GM18508 (cell line): ENCODE measurements around the gene SLC35E2B.
A peak's percentile ranks its signal among the peaks of the same experiment; 100 is the strongest.
"Not testable (repeated sequence)": the region's sequence is repeated elsewhere in the genome, so short reads cannot be mapped to it uniquely, and the experiment has no call there.

Experiments
- ATAC-seq: cut with Tn5 transposase; IDR thresholded peaks from one replicate; pipeline ENCODE4 v1.9.1; 2021; ENCODE audit warnings: moderate number of reproducible peaks; ENCODE audit not compliant: insufficient read depth, unreplicated experiment

The SLC35E2B gene

DNA sequence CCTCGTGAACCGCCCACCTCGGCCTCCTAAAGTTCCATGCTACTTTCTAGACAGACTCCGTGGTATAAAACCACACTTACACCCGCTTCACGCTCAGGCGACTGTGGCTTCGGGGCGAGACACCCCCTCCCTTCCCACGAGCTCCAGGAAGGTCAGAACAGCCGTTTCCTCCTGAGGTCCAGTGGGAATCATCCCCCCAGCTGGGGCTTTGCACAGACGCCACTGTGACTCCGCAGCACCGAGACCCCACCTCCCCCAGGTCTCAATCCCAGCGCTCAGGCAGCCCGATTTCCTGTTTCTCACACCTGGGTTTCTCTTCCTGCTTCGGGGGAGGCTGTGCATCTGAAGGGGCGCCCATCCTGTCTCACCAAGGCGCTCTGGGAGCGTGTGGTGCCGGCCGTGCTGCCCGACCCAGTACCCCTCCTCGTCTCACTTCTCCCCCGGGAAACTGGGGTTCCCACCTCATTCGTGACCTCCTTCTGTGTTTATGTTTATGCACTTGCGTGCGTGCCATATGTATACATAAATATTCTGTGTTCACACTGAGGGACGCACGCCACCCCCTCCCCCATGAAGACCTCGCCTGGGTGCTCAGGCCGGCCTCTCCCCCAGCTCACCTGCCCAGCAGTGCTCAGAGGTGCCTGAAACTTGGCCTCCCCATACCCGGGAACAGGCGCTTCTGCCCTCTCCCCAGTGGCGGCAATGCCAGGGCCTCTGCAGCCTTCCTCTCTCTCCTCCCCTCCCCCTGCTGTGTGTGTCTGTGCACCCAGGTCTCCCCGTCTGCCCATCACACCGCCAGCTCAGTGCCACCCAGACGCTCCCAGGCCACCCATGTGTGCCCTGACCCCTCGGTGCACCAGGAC, 14.6 kb downstream of the SLC35E2B start:
- ATAC-seq = no peak

DNA sequence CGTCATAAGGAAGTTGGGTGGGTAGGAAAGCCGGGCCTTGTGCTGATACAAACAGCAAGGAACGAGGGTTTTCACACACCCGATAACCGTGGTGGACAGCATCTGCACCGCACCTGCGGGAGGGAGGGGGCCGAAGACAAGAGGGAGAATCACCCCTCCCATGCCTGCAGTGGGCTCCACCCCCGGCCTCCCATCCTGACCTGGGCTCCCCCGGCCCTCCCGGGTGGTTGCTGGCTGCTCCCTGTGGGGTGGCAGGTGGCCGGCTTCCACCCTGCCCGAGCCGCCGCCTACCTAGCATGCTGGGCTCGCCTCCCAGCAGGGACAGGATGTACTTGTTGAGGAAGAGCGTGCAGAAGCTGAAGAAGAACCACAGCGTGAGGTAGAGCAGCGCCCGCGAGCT, 16.5 kb downstream of the SLC35E2B start:
- not testable (repeated sequence) for ATAC-seq

DNA sequence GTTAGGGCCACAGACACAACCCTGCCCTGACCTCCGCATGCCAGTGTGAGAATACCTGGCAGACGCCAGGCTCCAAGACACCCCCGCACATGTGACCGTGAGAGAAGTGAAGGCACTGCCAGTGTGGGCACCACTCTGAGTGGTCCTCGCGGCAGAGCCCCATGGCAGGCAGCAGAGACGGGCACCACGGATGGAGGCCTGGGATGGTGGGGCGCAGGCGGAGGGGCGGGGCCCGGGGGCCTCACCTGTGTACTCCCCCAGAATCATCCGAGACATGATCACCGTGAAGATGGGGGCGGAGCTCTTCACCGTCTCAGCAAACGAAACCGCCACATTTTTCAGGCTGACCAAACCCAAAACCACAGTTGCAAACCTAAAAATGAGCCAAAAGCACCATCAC, 17.4 kb downstream of the SLC35E2B start:
- ATAC-seq = not testable (repeated sequence)

DNA sequence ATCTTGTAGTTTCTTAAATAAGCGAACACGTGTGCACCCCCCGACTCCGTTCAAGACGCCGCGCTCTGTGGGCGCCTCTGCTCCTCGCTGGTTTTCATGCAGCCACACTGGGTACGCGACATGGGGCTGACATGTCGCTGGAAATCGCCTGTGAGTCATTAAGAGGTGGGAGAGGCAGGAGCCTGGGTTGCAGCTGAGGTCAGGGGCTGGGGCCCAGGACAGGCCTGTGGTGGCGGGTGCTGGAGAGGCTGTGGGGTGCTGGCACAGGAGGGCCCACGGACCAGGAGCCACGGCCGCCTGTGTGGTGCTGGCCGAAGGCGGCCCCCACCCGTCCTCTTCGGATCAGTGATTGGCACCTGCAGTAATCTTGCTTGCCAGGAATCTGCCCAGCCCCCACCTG, 17.8 kb downstream of the SLC35E2B start:
- not testable (repeated sequence) for ATAC-seq

DNA sequence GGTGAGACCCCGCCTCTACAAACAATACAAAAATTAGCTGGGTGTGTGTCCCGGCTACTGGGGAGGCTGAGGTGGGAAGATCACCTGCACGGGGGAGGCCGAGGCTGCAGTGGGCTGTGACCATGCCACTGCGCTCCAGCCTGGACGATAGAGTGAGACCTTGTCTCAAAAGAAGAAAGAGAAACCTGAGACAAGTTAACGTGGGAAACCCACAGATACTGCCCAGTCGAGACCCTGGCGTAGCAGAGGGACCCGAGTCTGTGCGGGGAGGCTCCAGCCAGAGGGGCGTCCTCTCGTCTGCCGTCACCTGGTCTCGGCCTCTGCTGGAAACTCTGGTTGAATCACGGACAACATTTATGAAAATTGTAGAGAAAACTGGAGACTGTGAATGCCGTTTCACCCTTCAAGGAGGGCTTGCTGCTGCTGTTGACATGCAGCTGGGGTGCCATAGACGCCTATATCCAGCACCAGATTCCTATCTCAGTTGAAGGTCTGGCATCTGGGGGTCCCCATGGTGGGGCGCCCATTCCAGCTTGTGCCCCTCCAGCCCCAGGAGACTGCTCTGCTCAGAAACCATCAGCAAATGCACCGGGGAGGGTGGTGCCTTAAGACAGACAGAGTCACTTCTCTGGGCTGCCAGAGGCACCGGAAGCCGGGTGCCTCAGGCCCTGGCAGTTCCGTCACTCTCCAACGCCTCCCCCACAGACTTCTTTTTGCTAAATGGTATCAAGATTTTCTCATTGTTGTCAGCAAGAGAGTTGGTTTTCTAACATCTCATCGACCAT, 20.2 kb downstream of the SLC35E2B start:
- no peak for ATAC-seq

DNA sequence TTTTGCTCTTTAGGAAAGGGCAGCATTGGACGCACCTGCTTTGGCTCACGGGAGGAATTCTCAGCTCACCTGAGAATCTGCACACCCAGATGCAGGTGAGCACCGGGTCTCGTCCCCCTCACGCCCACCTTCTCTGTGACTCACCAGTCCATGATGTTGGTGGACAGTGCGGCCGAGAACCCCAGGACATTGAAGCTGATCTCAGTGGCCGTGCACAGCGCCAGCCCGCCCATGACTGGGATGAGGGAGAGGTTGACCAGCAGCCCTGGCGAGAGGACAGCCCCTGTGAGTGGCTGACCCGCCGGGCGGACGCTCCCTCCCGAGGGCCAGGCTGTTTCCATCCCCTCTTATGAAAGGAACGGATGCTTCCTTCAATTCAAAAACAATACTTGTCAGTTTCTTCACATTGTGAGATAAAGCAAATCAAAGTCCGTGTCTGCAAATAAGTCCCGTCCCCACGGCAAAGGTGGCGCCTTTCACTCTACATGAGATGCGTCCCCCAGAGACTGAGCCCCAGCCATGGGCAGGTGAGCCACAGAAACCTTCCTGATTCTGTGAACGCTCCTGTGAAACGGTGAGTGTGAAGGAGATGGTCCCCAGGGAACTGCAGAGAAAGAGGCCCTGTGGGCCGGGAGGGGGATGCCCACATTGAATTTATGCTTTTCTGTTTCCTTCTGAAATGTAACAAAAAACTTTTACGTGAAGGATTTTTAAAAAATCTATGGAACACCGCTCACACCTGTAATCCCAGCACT, 21.1 kb downstream of the SLC35E2B start:
- ATAC-seq = no peak

DNA sequence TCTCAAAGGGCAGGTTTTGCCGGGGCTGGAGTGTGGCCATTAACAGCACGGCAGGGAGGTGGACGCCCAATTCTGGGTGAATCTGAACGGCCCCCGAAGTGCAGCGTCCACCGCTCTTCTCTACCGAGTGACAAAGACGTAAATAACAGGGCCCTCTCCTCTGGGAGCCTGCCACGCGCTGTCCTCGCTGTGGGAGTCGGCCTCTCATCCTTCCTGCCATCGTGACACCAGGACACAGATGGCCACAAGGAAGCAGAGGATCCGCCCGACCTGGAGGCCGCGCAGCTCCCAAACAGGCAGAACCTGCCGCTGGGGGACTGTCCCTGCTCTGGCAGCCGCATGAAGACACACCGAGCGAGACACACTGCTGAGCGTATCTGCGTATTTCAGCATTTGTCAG, 21.7 kb downstream of the SLC35E2B start:
- no peak for ATAC-seq

DNA sequence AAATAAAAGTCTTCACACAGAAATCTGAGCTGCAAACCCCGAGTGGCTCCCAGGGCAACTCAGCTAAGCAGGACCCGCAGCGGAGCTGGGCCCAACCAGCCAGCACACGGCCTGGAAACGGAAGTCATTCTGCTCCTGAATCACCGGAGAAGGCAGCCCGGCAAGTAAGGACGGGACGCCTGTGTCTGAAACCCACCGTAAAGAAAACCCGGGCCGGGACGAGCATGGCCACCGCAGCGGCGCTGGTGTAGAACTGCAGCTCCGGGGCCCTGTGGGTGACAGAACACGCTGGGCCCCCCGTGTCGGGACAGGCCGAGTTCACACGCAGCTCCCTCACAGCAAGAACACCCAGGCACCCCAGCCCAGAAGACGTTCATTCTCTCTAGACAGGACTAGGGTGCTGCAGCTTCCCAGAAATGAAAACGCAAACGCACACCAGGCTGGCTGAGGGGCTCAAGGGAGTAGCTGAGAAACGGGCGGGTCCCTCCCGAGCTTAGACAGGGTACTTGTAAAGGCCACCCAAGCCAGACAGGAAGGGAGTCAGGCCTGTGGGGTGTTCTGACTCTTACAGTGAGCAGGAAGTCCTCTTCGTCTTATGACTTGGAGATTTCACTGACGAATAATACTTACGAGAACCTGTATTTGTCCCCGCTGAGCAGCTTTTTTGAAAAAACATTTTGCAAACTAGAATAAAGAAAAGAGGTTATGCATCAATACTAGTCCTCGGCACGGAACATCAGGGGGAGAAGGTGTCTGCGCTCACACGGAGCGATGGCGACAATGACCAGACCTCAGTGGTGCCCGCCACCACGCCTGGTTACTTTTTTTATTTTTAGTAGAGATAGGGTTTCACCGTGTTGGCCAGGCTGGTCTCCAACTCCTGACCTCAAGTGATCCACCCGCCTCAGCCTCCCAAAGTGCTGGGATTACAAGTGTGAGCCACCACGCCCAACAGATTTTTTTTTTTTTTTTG, 22.8 kb downstream of the SLC35E2B start:
- ATAC-seq = no peak

DNA sequence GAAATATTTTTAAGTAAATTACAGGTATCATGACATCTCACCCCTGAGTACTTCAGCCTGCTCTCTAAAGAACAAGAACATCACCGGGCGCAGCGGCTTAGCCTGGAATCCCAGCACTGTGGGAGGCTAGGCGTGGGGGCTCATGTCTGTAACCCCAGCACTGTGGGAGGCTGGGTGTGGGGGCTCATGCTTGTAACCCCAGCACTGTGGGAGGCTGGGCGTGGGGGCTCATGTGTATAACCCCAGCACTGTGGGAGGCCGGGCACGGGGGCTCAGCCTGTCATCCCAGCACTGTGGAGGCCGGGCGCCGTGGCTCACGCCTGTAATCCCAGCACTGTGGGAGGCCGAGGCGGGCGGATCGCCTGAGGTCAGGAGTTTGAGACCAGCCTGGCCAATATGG, 26.1 kb downstream of the SLC35E2B start:
- ATAC-seq = no peak

DNA sequence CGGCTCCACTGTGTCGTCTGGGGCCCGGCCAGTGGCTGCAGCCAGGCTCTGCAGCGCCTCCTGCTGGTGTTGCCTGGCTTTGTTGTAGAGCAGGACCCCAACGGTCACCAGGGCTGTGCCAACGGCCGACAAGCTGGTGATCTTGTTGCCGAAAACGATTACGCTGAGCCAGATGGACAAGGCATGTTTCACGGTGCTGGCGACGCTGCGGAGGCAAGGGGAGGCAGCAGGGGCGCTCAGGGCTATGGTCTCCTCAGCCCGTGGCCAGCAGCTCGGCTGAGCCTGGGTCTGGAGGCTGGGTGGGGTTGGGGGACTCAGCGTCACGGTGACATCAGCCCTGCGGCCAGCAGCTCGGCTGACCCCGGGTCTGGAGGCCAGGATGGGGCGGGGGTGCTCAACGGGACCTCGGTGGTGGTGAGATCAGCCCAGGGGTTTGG, 26.8 kb downstream of the SLC35E2B start:
- no peak for ATAC-seq

DNA sequence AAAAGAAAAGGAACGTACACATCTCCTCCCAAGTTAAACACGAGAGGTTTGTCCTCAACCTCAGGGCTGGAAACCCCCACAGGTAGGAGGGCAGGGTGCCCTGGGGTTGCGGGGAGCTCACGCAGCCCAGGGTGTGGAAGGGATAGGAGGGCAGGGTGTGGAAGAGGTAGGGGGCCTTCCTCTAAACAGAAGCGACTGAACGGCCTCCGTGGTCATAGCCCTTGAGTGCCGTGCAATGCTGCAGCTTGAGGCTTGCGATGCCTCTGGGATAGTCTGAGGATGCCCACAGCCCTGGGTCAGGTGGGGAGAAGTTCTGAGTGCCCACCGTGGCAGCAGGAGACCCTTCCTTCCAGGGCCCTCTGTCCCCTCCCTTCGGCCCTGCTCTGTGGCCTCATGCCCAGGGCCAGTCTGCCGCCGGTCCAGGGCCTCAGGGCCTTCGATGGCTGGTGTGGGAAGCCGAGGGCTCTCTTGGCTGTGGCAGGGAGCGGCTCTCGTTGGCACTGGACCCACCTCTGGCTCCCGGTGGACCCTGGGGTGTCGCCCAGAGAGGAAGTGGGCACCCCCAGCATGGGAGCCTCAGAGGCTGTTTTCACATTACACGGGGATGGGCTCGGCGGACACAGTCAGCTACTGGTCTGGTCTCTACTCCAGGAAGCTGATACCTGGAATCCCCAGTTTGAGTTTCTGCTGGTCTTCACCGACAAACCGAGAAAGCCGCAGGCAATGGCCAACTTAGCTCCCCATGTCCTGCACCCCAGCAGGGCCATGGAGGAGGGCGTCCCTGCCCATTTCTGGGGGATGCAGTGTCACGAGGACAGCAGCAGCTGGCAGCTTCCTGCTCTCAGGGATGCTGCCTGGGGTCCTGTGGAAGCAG, 27.4 kb downstream of the SLC35E2B start:
- no peak for ATAC-seq

DNA sequence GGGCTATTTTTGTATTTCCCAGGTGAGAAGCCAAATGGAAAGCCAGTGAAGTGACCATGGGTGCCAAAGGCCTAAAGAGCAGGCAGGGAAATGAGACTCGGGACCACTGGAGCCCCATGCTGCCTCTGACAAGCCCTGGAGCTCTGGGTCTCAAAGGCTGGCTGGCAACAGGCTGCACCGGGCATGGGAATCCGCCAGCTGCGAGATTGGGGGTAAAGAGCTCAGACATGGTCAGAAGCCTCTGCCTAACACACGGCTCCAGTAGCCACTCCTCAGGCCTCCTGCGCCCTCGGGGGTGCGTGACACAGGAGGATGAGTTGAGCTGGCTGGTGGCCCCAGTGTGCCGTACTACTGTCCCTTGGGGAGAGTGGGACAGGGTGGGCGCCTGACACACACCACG, 28.3 kb downstream of the SLC35E2B start:
- ATAC-seq = not testable (repeated sequence)

DNA sequence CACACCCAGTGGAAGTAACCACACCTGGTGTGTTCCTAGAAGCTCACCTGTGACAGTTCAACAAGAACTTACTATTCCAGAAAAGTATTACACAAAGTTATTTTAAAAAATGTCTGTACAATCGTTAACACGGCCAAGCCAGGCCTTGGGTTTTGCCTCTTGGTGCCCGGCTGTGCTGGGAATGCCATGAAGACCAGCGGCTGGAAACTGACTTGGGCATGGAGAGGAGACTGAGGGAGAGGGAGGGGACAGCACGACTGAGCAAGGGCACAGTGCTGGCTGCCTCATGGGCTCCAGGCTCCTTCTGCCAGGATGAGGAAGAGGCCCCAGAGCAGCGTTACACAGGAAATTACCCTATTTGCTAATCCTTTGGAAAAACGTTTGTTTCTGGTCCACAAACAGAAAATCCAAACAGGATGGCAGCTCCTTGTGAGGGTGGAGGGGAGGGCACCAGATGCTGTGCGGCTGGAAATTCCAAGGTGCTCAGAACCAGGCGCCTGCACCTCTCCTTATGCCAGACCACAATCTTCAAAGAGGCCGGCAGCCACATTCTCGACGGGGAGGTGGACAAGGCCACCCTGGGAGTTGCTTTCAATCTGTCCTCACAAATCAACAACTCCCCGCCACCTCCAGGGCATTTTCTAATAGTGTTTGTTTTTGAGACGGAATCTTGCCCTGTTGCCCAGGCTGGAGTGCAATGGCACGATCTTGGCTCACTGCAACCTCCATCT, 29.6 kb downstream of the SLC35E2B start:
- ATAC-seq = not testable (repeated sequence)

DNA sequence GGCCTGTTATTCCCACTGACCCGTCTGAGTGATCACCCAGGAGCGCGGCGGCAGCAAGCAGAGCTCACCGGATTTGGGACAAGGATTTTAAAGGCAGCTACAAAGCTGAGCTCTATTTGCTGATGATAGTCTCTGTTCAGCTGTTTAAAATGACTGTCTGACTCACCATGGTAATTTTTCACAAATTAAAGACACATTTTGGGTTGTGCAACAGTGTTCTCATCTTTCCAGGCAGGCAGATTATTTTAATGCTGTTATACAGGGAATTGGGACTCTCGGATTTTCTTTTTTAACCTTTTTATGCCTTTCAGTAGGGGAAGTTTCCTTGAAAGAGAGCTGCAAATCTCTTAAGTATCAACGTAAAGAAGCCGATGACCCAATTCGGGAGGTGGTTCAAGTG, 30.2 kb downstream of the SLC35E2B start:
- not testable (repeated sequence) for ATAC-seq

DNA sequence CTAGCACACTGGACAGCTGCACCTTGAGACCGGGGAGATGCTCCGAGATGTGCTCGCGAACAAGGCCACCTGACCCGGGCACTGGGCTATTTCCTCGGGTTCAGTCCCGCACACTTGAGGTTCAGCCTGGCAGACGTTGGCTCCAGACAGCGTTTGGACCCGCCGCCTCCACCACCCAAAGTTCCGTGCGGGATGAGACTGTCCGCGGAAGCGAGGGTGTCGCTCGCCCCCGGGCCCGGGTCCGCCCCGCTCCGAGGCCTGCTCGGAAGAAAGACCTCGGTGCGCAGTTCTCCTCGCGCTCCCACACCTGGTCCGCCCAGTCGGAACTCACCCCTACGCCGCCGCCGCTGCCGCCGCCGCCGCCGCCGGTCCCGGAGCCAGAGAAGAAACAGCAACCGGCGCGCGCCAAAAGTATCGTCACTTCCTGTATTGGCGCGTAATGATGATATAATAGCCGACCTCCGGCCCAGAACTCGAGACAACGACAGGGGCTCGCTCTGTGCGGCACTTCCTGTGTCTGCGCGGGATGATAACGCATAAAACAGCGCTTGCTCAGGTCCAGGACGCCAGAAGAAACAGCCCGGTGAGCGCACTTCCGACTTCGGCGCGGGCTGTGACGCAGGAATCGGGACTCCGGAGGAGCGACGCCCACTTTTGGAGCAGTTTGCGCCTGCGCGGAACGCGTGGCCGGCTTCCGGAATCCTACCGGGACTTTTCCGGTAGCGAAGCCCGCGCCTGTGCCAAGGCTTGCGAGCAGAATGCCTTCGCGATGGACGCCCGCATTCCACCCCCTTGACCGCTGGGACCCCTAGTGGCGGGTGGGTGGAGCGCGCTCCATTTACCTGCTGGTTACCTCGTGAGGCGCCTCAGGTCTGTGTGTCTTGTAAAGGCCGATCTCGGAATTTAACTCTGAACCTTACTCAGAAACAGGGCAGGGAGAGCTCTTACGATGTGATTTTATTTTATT, 33.7 kb downstream of the SLC35E2B start, which contains the start of gene CDK11B:
Gene CDK11B, minus strand, starts transcription at position 422 of the 967 bp plus-strand sequence. CDS start 1,519 bp downstream, outside the sequence.
- peak; percentile 64 for ATAC-seq

DNA sequence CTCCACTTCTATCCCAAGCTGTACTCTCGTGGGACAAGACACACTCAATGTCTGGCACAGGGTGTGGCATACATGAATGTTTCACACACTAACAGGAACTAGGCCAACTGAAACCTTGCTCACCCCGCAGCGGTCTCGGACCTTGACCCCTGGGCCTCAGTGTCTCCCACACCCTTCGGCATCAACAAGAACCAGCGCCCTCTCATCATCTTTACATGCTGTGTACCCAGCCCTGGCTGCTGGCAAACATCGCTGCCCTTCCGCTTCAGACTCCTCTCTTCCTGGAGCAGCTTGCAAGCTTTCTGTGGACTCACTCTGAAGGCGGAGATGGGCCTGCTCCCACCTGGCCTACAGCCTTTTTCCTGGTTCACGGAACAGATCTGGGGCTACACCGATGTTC, 44.3 kb downstream of the SLC35E2B start:
- not testable (repeated sequence) for ATAC-seq
